ENCODE data around the gene WDR37.

DNA sequence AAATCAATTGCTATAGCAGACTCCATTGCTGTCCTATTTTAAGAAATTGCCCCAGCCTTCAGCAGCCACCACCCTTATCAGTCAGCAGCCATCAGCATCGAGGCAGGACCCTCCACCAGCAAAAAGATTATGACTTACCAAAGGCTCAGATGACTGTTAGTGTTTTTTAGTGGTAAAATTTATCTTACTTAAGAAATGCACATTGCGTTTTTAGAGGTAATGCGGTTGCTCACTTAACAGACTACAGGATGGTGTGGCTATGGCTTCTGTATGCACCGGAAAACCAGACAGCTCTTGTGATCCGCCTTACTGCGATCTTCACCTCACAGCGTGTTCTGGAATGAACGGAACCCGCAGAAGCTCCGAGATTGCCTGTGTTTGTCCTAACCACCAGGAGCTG is 58.1 kb downstream of the WDR37 start:
- TF ChIP-seq PHF8 (IDR thresholded peaks at IDR 0.05; ENCODE audit: borderline replicate concordance, low read length) (no peak), PCBP2 (IDR thresholded peaks at IDR 0.05; ENCODE audit: low read depth, low read length, poor library complexity, severe bottlenecking) (no peak), NFYB (IDR thresholded peaks at IDR 0.05; ENCODE audit: extremely low read depth, insufficient read length) (no peak), SIX5 (IDR thresholded peaks at IDR 0.05; ENCODE audit: borderline replicate concordance in 1 of 2, insufficient read depth in 1 of 2, low read depth in 1 of 2, low read length in 2 of 2) (no peak), RNF2 (IDR thresholded peaks at IDR 0.05) (no peak), SREBF1 (IDR thresholded peaks at IDR 0.05; ENCODE audit: borderline replicate concordance, low read depth, low read length) (no peak), TARDBP (IDR thresholded peaks at IDR 0.05) (no peak), HNRNPUL1 (IDR thresholded peaks at IDR 0.05; ENCODE audit: low read length) (no peak)
- TF ChIP-seq, protein P1, sequence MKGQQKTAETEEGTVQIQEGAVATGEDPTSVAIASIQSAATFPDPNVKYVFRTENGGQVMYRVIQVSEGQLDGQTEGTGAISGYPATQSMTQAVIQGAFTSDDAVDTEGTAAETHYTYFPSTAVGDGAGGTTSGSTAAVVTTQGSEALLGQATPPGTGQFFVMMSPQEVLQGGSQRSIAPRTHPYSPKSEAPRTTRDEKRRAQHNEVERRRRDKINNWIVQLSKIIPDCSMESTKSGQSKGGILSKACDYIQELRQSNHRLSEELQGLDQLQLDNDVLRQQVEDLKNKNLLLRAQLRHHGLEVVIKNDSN (CRISPR knock-in tag; IDR thresholded peaks at IDR 0.05) = no peak
- TF ChIP-seq, protein P2, sequence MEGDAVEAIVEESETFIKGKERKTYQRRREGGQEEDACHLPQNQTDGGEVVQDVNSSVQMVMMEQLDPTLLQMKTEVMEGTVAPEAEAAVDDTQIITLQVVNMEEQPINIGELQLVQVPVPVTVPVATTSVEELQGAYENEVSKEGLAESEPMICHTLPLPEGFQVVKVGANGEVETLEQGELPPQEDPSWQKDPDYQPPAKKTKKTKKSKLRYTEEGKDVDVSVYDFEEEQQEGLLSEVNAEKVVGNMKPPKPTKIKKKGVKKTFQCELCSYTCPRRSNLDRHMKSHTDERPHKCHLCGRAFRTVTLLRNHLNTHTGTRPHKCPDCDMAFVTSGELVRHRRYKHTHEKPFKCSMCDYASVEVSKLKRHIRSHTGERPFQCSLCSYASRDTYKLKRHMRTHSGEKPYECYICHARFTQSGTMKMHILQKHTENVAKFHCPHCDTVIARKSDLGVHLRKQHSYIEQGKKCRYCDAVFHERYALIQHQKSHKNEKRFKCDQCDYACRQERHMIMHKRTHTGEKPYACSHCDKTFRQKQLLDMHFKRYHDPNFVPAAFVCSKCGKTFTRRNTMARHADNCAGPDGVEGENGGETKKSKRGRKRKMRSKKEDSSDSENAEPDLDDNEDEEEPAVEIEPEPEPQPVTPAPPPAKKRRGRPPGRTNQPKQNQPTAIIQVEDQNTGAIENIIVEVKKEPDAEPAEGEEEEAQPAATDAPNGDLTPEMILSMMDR (IDR thresholded peaks at IDR 0.05 in 2 of 3, conservative IDR thresholded peaks at IDR 0.05 in 1 of 3; ENCODE audit: insufficient read depth in 2 of 3, low read depth in 1 of 3, low read length in 3 of 3) = no peak
- TF ChIP-seq, protein P3, sequence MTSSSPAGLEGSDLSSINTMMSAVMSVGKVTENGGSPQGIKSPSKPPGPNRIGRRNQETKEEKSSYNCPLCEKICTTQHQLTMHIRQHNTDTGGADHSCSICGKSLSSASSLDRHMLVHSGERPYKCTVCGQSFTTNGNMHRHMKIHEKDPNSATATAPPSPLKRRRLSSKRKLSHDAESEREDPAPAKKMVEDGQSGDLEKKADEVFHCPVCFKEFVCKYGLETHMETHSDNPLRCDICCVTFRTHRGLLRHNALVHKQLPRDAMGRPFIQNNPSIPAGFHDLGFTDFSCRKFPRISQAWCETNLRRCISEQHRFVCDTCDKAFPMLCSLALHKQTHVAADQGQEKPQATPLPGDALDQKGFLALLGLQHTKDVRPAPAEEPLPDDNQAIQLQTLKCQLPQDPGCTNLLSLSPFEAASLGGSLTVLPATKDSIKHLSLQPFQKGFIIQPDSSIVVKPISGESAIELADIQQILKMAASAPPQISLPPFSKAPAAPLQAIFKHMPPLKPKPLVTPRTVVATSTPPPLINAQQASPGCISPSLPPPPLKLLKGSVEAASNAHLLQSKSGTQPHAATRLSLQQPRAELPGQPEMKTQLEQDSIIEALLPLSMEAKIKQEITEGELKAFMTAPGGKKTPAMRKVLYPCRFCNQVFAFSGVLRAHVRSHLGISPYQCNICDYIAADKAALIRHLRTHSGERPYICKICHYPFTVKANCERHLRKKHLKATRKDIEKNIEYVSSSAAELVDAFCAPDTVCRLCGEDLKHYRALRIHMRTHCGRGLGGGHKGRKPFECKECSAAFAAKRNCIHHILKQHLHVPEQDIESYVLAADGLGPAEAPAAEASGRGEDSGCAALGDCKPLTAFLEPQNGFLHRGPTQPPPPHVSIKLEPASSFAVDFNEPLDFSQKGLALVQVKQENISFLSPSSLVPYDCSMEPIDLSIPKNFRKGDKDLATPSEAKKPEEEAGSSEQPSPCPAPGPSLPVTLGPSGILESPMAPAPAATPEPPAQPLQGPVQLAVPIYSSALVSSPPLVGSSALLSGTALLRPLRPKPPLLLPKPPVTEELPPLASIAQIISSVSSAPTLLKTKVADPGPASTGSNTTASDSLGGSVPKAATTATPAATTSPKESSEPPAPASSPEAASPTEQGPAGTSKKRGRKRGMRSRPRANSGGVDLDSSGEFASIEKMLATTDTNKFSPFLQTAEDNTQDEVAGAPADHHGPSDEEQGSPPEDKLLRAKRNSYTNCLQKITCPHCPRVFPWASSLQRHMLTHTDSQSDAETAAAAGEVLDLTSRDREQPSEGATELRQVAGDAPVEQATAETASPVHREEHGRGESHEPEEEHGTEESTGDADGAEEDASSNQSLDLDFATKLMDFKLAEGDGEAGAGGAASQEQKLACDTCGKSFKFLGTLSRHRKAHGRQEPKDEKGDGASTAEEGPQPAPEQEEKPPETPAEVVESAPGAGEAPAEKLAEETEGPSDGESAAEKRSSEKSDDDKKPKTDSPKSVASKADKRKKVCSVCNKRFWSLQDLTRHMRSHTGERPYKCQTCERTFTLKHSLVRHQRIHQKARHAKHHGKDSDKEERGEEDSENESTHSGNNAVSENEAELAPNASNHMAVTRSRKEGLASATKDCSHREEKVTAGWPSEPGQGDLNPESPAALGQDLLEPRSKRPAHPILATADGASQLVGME (CRISPR knock-in tag; IDR thresholded peaks at IDR 0.05) = no peak
- TF ChIP-seq, protein P4, sequence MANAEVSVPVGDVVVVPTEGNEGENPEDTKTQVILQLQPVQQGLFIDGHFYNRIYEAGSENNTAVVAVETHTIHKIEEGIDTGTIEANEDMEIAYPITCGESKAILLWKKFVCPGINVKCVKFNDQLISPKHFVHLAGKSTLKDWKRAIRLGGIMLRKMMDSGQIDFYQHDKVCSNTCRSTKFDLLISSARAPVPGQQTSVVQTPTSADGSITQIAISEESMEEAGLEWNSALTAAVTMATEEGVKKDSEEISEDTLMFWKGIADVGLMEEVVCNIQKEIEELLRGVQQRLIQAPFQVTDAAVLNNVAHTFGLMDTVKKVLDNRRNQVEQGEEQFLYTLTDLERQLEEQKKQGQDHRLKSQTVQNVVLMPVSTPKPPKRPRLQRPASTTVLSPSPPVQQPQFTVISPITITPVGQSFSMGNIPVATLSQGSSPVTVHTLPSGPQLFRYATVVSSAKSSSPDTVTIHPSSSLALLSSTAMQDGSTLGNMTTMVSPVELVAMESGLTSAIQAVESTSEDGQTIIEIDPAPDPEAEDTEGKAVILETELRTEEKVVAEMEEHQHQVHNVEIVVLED (CRISPR knock-in tag; IDR thresholded peaks at IDR 0.05) = no peak

Measured in K562 (cell line).